ENCODE data around the gene CMYA5.
"Not testable (repeated sequence)": the region's sequence is repeated elsewhere in the genome, so short reads cannot be mapped to it uniquely, and the experiment has no call there.

CMYA5 gene

DNA sequence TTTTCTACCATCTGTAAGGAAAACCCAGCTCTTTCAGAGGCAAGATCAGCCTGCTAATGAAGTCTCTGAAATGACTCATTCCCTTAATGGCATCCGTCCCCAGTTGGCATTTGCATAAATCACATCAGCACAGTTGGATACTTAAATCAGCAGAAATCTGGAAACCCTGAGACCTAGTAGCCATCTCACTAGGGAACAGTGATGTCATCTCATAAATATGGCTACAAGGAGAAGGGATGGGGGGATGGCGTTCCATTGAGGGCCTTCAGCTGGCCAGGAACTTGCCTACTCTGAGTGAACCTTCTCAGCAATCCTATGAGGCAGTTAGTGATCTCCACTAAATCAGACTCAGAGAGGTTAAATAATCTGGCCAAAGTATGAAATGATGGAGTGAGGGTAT is 81.8 kb downstream of the CMYA5 start:
- H3K4me3 ChIP-seq (ENCODE audit: control insufficient read depth, low read depth, low read length), result no peak overlapping the region
- TF ChIP-seq, protein P1, sequence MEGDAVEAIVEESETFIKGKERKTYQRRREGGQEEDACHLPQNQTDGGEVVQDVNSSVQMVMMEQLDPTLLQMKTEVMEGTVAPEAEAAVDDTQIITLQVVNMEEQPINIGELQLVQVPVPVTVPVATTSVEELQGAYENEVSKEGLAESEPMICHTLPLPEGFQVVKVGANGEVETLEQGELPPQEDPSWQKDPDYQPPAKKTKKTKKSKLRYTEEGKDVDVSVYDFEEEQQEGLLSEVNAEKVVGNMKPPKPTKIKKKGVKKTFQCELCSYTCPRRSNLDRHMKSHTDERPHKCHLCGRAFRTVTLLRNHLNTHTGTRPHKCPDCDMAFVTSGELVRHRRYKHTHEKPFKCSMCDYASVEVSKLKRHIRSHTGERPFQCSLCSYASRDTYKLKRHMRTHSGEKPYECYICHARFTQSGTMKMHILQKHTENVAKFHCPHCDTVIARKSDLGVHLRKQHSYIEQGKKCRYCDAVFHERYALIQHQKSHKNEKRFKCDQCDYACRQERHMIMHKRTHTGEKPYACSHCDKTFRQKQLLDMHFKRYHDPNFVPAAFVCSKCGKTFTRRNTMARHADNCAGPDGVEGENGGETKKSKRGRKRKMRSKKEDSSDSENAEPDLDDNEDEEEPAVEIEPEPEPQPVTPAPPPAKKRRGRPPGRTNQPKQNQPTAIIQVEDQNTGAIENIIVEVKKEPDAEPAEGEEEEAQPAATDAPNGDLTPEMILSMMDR (IDR thresholded peaks at IDR 0.05; ENCODE audit: control insufficient read depth, insufficient read depth, low read depth, low read length, missing control alignments), result no peak
- DNase-seq (ENCODE audit: low read depth), result peak; percentile 70

GRCh38 chr5:79772651-79773050 is 83.0 kb downstream of the CMYA5 start:
- DNase-seq (ENCODE audit: low read depth), result no peak

GRCh38 chr5:79773612-79774011 is 84.0 kb downstream of the CMYA5 start:
- no peak overlapping the region for H3K4me3 ChIP-seq (ENCODE audit: control insufficient read depth, low read depth, low read length)

More at GRCh38 chr5:79772651-79773050, 83.0 kb downstream of the CMYA5 start:
- no peak overlapping the region for H3K4me3 ChIP-seq (ENCODE audit: control insufficient read depth, low read depth, low read length)
- TF ChIP-seq, protein P1 (IDR thresholded peaks at IDR 0.05; ENCODE audit: control insufficient read depth, insufficient read depth, low read depth, low read length, missing control alignments), result no peak

GRCh38 chr5:79774171-79774854 is 84.7 kb downstream of the CMYA5 start:
- H3K4me3 ChIP-seq (ENCODE audit: control insufficient read depth, low read depth, low read length), result no peak overlapping the region
- TF ChIP-seq, protein P1 (IDR thresholded peaks at IDR 0.05; ENCODE audit: control insufficient read depth, insufficient read depth, low read depth, low read length, missing control alignments), result peak; percentile 32
- no peak for DNase-seq (ENCODE audit: low read depth)

More at GRCh38 chr5:79773612-79774011, 84.0 kb downstream of the CMYA5 start:
- DNase-seq (ENCODE audit: low read depth), result no peak
- TF ChIP-seq, protein P1 (IDR thresholded peaks at IDR 0.05; ENCODE audit: control insufficient read depth, insufficient read depth, low read depth, low read length, missing control alignments), result no peak

DNA sequence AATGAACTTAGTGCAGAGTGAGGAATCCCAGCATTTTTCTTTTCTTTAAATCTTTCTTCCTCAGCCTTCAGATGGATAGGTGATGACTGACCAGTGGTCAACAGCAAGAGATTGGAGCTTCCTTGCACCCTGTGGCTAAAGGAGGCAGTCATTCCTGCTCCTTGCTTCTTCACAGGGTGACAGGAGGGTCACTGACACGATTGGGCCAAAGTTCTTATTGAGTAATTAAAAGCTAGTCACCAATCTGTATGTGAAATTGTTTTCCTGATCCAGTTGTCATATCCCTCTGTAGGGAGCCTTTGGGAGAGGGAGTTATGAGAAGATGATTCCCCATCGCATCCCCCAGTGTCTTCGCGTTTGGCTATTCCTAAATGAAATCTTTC is 85.2 kb downstream of the CMYA5 start:
- H3K4me3 ChIP-seq (ENCODE audit: control insufficient read depth, low read depth, low read length), result no peak overlapping the region
- DNase-seq (ENCODE audit: low read depth), result no peak
- TF ChIP-seq, protein P1 (IDR thresholded peaks at IDR 0.05; ENCODE audit: control insufficient read depth, insufficient read depth, low read depth, low read length, missing control alignments), result no peak

- not testable (repeated sequence) for H3K4me3 ChIP-seq (ENCODE audit: control insufficient read depth, low read depth, low read length); DNase-seq (ENCODE audit: low read depth)
These were observed 95.1 kb downstream of the CMYA5 start for GRCh38 chr5:79784741-79785140.

DNA sequence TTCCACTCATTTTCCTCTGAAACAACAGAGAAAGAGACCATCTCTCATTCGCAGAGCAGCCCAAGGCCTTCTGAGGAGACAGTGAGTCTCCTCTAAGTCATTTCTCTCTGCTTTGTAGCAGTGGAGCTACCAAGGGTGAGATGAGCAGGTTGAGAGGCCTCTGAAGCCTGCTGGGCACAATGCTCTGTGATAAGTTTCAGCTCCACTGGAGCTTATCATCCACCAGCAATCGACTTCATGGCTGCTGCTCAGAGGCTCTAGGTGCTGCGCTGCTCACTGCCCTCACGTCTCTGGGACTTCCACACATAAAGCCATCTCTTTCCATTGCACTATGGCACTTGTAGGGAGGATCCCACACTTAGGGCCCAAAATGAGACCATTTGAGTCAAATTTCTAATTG is 96.3 kb downstream of the CMYA5 start:
- DNase-seq (ENCODE audit: low read depth), result no peak
- H3K4me3 ChIP-seq (ENCODE audit: control insufficient read depth, low read depth, low read length), result no peak overlapping the region
- TF ChIP-seq, protein P1 (IDR thresholded peaks at IDR 0.05; ENCODE audit: control insufficient read depth, insufficient read depth, low read depth, low read length, missing control alignments), result no peak
